K562 (cell line): Measurements from ENCODE around the gene VPS11. TPM values are rescaled to one million over a fixed set of nuclear protein-coding genes. Genes with fewer than 3 reads are reported as not detected.

Experiments used
- C11orf30 ChIP-seq: fragments of 450-650 bp; IDR thresholded peaks from 2 replicates; pipeline ENCODE4 v1.6.1; 2016; ENCODE audit warnings: low read depth, mild to moderate bottlenecking
- ESRRA ChIP-seq: fragments of 450-650 bp; IDR thresholded peaks from 2 replicates; pipeline ENCODE4 v1.6.1; 2014; ENCODE audit warnings: low read depth, mild to moderate bottlenecking, moderate library complexity, borderline replicate concordance
- FUS ChIP-seq: fragments of 200-400 bp; formaldehyde crosslinking; optimal IDR thresholded peaks from 2 replicates; pipeline ENCODE3; 2017; ENCODE audit warnings: low read depth, low read length
- HDAC1 ChIP-seq, 2 experiments: fragments of 450-650 bp; IDR thresholded peaks; 2 replicates each; pipeline ENCODE4 v1.6.1; 2016 to 2017; ENCODE audit warnings: inconsistent platforms in 1 of 2, mild to moderate bottlenecking in 1 of 2, moderate library complexity in 1 of 2
- NR3C1 ChIP-seq: sonication (generic); formaldehyde crosslinking; IDR thresholded peaks from 2 replicates; pipeline ENCODE4 v1.8.1; 2022; ENCODE audit warnings: missing genetic modification reagents
- POLR2AphosphoS2 ChIP-seq: IDR thresholded peaks from 2 replicates; pipeline ENCODE4 v1.6.1; 2012; ENCODE audit warnings: low read length, improper control_type of control experiment
- PTBP1 ChIP-seq: fragments of 200-400 bp; formaldehyde crosslinking; IDR thresholded peaks from 2 replicates; pipeline ENCODE4 v1.6.1; 2017; ENCODE audit warnings: low read depth, low read length
- SMARCA5 ChIP-seq: fragments of 450-650 bp; IDR thresholded peaks from 2 replicates; pipeline ENCODE4 v1.6.1; 2016
- SMC3 ChIP-seq: conservative IDR thresholded peaks from 2 replicates; pipeline ENCODE4 v1.6.1; 2011; ENCODE audit warnings: low read depth, low read length, improper control_type of control experiment; ENCODE audit not compliant: insufficient read depth
- SRSF3 ChIP-seq: fragments of 200-400 bp; formaldehyde crosslinking; IDR thresholded peaks from 2 replicates; pipeline ENCODE4 v1.6.1; 2016; ENCODE audit warnings: mild to moderate bottlenecking, low read length, moderate library complexity; ENCODE audit not compliant: insufficient read depth
- TAF7 ChIP-seq: fragments of 450-650 bp; IDR thresholded peaks from 2 replicates; pipeline ENCODE4 v1.6.1; 2016; ENCODE audit warnings: missing genetic modification characterization, missing compliant biosample characterization
- ZBTB8A ChIP-seq: fragments of 450-650 bp; IDR thresholded peaks from 2 replicates; pipeline ENCODE4 v1.6.1; 2018; ENCODE audit warnings: mild to moderate bottlenecking, moderate library complexity; ENCODE audit not compliant: partially characterized antibody
- ZNF830 ChIP-seq: fragments of 250-450 bp; sonication (Bioruptor Pico); IDR thresholded peaks from 2 replicates; pipeline ENCODE4 v1.5.0; 2021; ENCODE audit warnings: mild to moderate bottlenecking
- polyA plus RNA-seq, 8 experiments: library from polyadenylated mRNA; depleted of rRNA in 4 of 8; stranded (reverse) in 5 of 8; unstranded in 3 of 8; fragments of >200 nt; fragmentation: Nextera tagmentation in 2 of 8; fragmentation: Illumina TruSeq in 1 of 8; extraction: Ambion mirVana in 2 of 8; extraction: Trizol in 1 of 8; gene quantifications; 2 replicates each; pipeline versions ENCODE4 v1.2.1 to v1.2.3, GENCODE V29; 2011 to 2014; ENCODE audit warnings: inconsistent platforms in 1 of 8, missing spikeins in 1 of 8
- total RNA-seq, 7 experiments: library from RNA; depleted of rRNA in 6 of 7; stranded (reverse); fragments of >200 nt in 6 of 7; fragmentation: Illumina TruSeq in 2 of 7; extraction: Trizol in 2 of 7; gene quantifications; 2 replicates each; pipeline versions ENCODE4 v1.2.1 to v1.2.3, GENCODE V29; 2011 to 2021; ENCODE audit warnings: low replicate concordance in 1 of 7
- TF ChIP-seq, protein P1 (sequence below), 2 experiments: fragments of 450-650 bp in 1 of 2; sonication (generic) in 1 of 2; formaldehyde crosslinking in 1 of 2; IDR thresholded peaks; 2 replicates each; pipeline versions ENCODE4 v1.7.1 to v1.9.0; 2016 to 2022; ENCODE audit warnings: inconsistent platforms in 1 of 2, mild to moderate bottlenecking in 1 of 2, missing genetic modification reagents in 1 of 2
- TF ChIP-seq, protein P2 (sequence below): fragments of 450-650 bp; formaldehyde crosslinking; IDR thresholded peaks from 2 replicates; pipeline ENCODE4 v1.4.0; 2020; ENCODE audit warnings: mild to moderate bottlenecking
- TF ChIP-seq, protein P3 (sequence below): fragments of 250-450 bp; sonication (Bioruptor Pico); IDR thresholded peaks from 2 replicates; pipeline ENCODE4 v1.5.0; 2020; ENCODE audit warnings: mild to moderate bottlenecking

VPS11 gene
- total and polyA plus RNA-seq, 9 of the 15 experiments (the other 6 are each of a cell fraction or from before 2014, with no cell fraction given): 14.1 to 35.5 (median 27.5) TPM

DNA sequence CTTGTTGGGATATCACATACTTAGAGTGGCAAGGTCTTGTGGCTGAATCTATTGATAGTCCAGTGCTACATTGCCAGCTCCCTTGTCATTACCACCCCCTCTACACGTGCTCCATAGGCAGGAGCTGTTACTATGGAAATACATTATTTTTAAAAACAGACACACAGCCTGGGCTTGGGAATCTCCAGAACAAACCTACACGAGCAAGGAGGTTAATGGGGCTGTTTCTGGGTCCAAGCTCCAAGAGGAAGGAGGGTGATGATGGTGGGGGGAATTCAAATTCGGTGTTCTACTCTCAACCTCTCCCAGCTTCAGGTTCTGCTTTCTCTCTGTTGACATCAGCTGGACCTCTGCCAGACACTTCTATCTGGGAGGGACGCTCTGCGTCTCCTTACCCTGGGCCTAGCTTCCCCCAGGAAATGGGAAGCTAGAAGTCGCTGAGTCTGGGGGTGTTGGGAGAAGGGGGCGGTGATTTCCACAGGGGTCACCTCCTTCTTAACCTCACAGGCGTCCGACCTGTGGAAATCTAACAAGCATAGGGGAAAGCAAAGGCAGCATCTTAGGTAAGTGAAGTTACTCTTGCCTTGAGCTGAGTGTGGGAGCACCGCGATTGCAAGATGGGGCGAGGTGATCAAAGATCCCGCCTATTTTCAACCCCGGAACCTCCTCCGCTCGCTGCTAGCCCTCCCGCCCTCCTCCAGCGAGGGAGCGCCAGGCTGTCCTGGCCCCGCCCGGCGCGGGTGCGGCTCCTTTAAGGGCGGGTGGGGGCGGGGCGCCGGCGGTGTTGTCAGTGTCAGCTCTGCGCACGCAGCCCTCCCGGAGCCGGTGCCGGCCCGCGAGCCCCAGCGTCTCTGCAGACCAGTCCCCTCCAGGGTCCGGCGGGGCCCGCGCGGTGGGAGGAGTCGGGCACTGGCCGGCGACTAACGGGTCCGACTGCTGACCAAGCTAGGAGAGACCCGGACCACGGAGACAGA is 39.2 kb downstream of the VPS11 start, which contains the start of gene C2CD2L (continued):
- TF ChIP-seq, protein P1, sequence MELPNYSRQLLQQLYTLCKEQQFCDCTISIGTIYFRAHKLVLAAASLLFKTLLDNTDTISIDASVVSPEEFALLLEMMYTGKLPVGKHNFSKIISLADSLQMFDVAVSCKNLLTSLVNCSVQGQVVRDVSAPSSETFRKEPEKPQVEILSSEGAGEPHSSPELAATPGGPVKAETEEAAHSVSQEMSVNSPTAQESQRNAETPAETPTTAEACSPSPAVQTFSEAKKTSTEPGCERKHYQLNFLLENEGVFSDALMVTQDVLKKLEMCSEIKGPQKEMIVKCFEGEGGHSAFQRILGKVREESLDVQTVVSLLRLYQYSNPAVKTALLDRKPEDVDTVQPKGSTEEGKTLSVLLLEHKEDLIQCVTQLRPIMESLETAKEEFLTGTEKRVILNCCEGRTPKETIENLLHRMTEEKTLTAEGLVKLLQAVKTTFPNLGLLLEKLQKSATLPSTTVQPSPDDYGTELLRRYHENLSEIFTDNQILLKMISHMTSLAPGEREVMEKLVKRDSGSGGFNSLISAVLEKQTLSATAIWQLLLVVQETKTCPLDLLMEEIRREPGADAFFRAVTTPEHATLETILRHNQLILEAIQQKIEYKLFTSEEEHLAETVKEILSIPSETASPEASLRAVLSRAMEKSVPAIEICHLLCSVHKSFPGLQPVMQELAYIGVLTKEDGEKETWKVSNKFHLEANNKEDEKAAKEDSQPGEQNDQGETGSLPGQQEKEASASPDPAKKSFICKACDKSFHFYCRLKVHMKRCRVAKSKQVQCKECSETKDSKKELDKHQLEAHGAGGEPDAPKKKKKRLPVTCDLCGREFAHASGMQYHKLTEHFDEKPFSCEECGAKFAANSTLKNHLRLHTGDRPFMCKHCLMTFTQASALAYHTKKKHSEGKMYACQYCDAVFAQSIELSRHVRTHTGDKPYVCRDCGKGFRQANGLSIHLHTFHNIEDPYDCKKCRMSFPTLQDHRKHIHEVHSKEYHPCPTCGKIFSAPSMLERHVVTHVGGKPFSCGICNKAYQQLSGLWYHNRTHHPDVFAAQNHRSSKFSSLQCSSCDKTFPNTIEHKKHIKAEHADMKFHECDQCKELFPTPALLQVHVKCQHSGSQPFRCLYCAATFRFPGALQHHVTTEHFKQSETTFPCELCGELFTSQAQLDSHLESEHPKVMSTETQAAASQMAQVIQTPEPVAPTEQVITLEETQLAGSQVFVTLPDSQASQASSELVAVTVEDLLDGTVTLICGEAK (IDR thresholded peaks at IDR 0.05): peak; percentile 20; the same call in 1 of the 2 replicates
- TF ChIP-seq, protein P1 (CRISPR knock-in tag; IDR thresholded peaks at IDR 0.05): no peak
- TF ChIP-seq HDAC1 (IDR thresholded peaks at IDR 0.05) (peak in 1 of 2 experiments; percentile 43; a peak in 2 of 4 replicates), NR3C1 (CRISPR knock-in tag) (no peak), FUS (no peak), ZBTB8A (no peak), C11orf30 (no peak), PTBP1 (0 out of 2 replicates have a peak, but pooled peaks have one; percentile 9), SMC3 (no peak), ZNF830 (no peak), ESRRA (peak; percentile 42; the same call in 1 of the 2 replicates), SRSF3 (no peak), POLR2AphosphoS2 (no peak), SMARCA5 (no peak), TAF7 (tag) (no peak)
- TF ChIP-seq, protein P2, sequence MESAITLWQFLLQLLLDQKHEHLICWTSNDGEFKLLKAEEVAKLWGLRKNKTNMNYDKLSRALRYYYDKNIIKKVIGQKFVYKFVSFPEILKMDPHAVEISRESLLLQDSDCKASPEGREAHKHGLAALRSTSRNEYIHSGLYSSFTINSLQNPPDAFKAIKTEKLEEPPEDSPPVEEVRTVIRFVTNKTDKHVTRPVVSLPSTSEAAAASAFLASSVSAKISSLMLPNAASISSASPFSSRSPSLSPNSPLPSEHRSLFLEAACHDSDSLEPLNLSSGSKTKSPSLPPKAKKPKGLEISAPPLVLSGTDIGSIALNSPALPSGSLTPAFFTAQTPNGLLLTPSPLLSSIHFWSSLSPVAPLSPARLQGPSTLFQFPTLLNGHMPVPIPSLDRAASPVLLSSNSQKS (CRISPR knock-in tag): no peak
- TF ChIP-seq, protein P3, sequence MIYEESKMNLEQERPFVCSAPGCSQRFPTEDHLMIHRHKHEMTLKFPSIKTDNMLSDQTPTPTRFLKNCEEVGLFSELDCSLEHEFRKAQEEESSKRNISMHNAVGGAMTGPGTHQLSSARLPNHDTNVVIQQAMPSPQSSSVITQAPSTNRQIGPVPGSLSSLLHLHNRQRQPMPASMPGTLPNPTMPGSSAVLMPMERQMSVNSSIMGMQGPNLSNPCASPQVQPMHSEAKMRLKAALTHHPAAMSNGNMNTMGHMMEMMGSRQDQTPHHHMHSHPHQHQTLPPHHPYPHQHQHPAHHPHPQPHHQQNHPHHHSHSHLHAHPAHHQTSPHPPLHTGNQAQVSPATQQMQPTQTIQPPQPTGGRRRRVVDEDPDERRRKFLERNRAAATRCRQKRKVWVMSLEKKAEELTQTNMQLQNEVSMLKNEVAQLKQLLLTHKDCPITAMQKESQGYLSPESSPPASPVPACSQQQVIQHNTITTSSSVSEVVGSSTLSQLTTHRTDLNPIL (CRISPR knock-in tag): no peak
